H1 (cell line): ENCODE results near the gene SCGB3A1.

Source experiments
- CHD1 ChIP-seq: IDR thresholded peaks from 2 replicates; pipeline ENCODE4 v1.6.1; 2012; ENCODE audit warnings: low read depth, low read length, improper control_type of control experiment
- CTCF ChIP-seq, 3 experiments: IDR thresholded peaks; 1 replicate in 2 of 3; 2 replicates in 1 of 3; pipeline versions ENCODE4 v1.5.1 to v1.6.1; 2011; ENCODE audit warnings: low read length in 3 of 3, mild to moderate bottlenecking in 3 of 3, inconsistent platforms in 2 of 3, low read depth in 1 of 3, moderate library complexity in 1 of 3; ENCODE audit not compliant: insufficient read depth in 1 of 3; ENCODE audit errors: control extremely low read depth in 1 of 3
- EP300 ChIP-seq, 2 experiments: IDR thresholded peaks; 1 replicate in 1 of 2; 2 replicates in 1 of 2; pipeline ENCODE4 v1.6.1; 2011 to 2012; ENCODE audit warnings: low read depth in 2 of 2, low read length in 2 of 2, mild to moderate bottlenecking in 2 of 2, borderline replicate concordance in 1 of 2, inconsistent platforms in 1 of 2, moderate library complexity in 1 of 2
- POLR2A ChIP-seq, 2 experiments: IDR thresholded peaks; 1 replicate in 1 of 2; 2 replicates in 1 of 2; pipeline ENCODE4 v1.6.1; 2011; ENCODE audit warnings: low read depth in 2 of 2, low read length in 2 of 2, mild to moderate bottlenecking in 2 of 2; ENCODE audit errors: control extremely low read depth in 1 of 2
- RBBP5 ChIP-seq: IDR thresholded peaks from 2 replicates; pipeline ENCODE4 v1.7.1; 2012; ENCODE audit warnings: low read depth, mild to moderate bottlenecking, inconsistent platforms, low read length, moderate library complexity, borderline replicate concordance
- SIRT6 ChIP-seq: IDR thresholded peaks from one replicate; pipeline ENCODE4 v1.7.1; 2012; ENCODE audit warnings: low read length, inconsistent platforms
- ZNF274 ChIP-seq: IDR thresholded peaks from 2 replicates; pipeline ENCODE4 v1.7.0; 2012; ENCODE audit warnings: low read length, borderline replicate concordance; ENCODE audit errors: extremely low read depth
- TF ChIP-seq, protein P1 (sequence below): IDR thresholded peaks from 2 replicates; pipeline ENCODE4 v1.6.1; 2012; ENCODE audit warnings: low read length, inconsistent platforms

- no peak for TF ChIP-seq EP300 (IDR thresholded peaks at IDR 0.05; ENCODE audit: borderline replicate concordance in 1 of 2, low read depth in 2 of 2, low read length in 2 of 2)
- no peak for TF ChIP-seq CHD1
- no peak for TF ChIP-seq SIRT6
- TF ChIP-seq ZNF274: no peak
- TF ChIP-seq POLR2A (IDR thresholded peaks at IDR 0.05; ENCODE audit: control extremely low read depth in 1 of 2, low read depth in 2 of 2, low read length in 2 of 2): no peak
- TF ChIP-seq RBBP5: no peak
- no peak for TF ChIP-seq CTCF (IDR thresholded peaks at IDR 0.05; ENCODE audit: control extremely low read depth in 1 of 3, insufficient read depth in 1 of 3, low read depth in 1 of 3, low read length in 3 of 3)
- TF ChIP-seq, protein P1, sequence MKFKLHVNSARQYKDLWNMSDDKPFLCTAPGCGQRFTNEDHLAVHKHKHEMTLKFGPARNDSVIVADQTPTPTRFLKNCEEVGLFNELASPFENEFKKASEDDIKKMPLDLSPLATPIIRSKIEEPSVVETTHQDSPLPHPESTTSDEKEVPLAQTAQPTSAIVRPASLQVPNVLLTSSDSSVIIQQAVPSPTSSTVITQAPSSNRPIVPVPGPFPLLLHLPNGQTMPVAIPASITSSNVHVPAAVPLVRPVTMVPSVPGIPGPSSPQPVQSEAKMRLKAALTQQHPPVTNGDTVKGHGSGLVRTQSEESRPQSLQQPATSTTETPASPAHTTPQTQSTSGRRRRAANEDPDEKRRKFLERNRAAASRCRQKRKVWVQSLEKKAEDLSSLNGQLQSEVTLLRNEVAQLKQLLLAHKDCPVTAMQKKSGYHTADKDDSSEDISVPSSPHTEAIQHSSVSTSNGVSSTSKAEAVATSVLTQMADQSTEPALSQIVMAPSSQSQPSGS: no peak
These were observed 15.7 kb downstream of the SCGB3A1 start for GRCh38 chr5:180575571-180575970.
